HG02763 (cell line): ENCODE data around the gene LKAAEAR1.

Experiments used
- ATAC-seq: cut with Tn5 transposase; IDR thresholded peaks from one replicate; pipeline ENCODE4 v1.9.1; 2021; ENCODE audit warnings: mild to moderate bottlenecking, moderate library complexity; ENCODE audit not compliant: unreplicated experiment

The LKAAEAR1 gene

DNA sequence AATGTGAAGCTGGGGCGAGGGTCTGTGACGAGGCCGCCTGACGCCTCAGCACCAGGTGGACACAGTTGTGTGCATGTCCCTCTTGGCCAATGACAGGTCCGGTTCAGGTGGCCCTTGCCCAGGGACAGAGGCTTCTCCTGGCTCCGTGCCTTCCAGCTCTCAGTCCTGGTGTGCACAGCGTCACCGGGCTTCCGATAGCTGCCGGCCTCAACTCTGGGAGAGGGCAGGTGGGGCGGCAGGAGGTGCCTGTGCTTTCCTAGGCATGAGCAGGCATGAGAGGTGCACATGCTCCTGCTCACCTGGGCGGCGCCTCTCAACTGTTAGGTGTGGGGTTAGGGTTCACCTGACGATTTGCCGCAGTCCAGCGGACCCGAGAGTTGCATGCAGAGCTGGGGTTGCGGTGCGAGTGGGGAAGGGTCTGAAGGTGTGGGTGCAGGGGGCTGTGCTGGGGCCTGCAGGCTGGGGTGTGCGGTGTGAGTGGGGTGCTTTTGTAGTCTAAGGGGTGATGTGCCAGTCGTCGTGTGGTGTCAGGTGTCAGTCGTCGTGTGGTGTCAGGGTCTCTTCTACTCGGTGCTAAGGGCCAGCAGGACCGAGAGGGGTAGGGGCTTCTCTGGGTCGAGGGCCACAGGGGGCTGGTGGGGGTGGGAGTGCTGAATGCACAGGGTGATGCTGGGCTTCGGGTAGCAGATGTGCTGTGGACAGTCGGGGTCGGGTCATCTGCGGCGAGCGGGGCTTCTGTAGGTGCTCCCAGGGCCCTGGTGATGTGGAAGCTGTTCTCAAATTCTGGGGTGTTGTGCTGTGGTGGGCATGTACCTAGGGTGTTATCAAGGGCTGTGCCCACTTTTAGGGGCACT lies 31.0 kb downstream of the LKAAEAR1 start:
- no peak for ATAC-seq

DNA sequence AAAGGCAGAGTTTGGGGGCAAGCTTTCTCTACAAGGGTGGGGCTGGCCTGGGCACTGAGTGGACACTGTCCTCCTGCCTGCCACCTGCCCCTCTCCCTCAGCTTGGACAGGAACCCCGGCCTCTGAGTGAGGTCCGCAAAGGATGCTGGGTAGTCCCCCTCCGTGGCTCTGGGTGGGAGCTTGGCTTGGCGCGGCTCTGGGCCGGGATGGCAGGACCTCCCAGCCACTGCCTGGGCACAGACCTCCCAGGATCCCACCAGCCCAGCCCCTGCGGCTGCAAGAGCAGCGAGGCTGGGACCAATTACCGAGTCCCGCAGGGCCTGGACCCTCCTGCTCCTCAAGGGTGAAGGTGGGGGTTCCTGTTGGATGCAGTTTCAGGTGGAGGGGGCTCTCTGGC lies 31.9 kb downstream of the LKAAEAR1 start:
- ATAC-seq: no peak

DNA sequence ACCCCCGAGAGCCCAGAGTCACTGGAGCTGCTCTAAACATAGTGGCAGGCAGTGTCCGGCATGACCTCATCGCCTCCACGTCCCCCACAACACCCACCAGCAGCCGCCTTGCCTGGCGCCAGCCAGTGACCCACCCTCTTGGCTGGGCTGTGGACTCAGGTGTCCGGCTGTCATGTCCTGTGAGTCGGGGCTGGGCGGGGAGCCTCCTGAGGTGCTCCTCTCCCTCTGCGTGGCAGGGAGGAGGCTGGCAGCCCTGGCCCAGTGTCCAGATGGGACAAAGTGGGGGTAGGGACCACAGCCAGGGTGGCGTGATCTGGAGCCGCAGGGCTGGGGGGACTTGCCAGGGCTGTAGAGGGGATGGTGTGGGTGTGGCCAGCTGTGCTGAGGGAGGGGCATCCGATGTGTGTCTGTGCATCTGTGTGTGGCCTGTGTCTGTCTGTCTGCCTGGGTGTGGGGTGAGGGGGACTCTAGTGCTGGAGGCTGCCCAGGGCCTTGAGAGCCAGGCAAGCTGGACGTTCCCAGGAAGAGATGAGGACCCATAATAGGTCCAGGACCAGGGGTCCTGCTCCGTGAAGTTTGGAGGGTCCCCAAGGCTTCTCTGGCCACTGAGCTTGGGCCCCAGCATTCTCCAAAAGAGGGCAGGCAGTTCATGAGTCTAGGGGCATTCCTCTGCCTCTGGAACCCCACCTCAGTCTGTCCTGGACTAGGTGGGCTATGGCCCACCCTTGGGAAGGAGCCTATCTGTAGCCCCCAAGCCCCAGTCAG lies 32.5 kb downstream of the LKAAEAR1 start:
- no peak for ATAC-seq

DNA sequence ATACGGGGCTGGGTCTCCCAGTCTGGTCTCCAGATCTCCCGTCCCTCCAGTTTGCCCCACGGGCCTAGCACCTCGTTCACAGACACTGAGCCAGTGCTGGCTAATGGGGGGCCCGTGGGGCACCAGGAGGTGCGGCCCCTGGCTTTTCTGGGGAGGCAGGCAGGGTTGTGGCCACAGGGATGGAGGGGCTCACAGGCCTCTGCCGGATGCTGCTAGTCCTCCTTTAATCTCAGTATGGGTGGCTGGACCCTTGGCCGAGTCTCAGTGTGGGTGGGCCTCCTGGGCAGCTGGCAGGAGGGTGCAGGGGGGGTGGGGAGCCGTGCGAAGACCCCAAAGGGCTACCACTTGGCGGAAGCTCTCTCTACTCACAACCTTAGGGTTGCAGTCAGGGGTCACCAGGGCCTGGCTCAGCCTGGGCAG lies 33.2 kb downstream of the LKAAEAR1 start:
- no peak for ATAC-seq

DNA sequence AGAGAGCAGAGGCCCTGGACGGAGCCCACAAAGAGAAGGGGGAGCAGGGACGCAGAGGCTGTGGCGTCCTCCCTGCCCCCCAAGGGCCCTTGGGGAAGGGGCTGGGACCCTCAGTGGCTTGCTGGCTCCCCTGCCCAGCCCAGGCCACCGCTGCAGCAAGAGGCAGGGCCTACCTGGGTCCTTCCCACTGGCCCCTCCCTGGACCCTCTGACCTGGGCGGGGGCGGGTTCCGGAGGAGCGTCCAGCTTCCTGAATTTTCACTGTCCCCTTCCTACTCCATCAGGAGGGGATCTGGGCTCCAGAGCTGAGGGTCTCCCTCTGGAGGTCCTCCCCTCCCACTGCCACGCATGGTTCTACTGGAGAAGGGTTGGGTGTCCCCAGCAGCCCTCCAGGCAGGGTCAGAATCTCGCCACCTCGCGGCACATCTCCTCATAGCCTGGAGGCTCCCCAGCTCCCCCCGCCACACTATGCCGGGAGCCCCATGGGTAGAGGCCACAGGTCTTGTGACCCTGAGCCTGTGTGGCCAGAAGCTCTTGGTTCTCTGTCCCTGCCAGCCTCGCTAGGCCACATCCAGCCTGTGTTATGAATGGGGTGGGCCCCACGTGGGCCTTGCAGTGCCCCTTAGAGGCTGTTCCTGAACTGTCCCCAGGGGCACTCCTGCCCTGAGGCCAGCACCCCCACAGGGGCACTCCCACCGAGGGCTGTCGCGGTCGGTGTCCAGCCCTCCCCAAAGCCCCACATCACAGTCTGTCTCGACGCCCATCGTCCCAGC lies 33.8 kb downstream of the LKAAEAR1 start:
- no peak for ATAC-seq

DNA sequence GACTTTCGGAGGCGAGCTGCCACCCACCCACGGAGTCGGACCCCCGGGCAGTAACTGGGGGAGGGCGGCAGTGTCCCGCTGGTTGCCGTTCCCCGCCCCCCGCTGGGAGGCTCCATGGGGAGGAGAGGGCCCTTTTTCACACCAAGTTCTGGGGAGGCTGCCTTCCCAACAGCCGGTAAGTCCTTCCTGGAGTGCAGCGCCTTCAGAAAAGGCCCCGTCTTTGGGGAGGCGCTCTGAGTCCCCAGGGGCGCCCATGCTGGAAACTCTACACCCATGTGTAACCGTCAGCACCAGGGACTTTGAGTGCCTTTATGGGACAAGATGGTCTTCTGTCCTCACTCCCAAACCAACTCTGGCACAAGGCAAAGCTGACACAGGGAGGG lies 34.3 kb downstream of the LKAAEAR1 start:
- ATAC-seq: no peak

DNA sequence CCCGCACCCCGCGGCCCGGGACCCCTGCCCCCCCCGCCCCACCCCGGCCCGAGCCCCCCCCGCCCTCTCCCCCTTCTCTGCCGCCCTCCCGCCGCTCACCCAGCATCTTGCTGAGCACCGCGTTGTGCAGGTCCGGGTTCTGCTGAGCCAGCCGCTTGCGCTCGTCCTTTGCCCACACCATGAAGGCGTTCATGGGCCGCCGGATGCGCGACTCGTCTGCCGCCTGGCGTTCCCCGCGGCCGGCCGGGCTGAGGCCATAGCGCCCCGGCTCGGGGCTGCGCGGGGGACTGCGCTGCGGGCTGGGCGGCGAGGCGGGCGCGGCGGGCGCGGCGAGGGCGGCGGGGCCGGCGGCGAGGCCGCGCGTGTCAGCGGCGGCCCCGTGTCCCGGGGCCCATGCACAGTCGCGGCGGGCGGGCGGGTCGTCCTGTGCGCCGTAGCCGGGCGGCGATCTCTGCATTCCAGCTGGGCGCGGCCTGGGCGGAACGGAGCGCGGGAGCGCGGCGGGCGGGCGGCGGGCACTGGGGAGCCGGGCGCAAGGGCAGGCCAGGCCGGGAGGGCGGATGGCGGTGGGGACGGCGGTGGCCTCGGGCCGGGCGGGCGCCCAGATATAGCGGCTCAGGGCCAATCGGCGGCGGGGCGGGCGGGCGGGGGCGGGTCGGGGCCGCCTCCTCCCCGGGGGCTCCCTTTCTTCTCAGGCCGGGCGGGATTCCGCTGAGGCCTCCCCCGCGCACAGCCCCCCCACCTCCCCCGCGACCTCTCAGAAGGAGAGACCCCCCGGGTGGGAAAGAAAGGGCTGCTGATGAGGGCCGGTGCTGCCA lies 34.9 kb downstream of the LKAAEAR1 start, which contains the start of gene SOX18:
TSS of gene SOX18 (minus strand) at position 580 of the 818 bp plus-strand sequence. CDS start at position 457, 123 bp downstream.
- no peak for ATAC-seq

DNA sequence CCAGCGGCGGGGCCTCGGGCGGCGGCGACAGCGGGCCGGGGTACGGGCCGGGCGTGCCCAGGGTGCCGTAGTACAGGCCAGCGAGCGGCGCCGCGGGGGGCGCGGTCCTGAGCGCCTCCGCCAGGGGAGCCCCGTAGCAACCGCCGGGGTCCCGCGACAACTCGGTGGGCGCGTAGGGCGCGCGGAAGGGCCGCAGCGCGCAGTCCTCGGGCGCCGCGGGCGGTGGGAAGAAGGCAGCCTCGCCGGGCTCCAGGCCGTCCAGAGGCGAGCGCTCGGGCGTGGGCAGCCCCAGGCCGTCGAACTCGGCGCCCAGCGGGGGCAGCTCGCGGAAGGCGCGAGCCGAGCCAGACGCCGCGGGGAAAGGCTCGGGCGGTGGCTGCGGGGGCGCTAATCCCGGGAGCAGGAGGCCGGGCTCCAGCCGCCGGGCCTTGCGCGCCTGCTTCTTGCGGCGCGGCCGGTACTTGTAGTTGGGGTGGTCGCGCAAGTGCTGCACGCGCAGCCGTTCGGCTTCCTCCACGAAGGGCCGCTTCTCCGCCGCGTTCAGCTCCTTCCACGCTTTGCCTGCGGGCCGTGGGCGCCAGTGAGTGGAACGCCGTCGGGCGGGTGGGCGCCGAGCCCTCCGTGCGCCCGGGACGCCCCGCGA lies 35.7 kb downstream of the LKAAEAR1 start:
- no peak for ATAC-seq

DNA sequence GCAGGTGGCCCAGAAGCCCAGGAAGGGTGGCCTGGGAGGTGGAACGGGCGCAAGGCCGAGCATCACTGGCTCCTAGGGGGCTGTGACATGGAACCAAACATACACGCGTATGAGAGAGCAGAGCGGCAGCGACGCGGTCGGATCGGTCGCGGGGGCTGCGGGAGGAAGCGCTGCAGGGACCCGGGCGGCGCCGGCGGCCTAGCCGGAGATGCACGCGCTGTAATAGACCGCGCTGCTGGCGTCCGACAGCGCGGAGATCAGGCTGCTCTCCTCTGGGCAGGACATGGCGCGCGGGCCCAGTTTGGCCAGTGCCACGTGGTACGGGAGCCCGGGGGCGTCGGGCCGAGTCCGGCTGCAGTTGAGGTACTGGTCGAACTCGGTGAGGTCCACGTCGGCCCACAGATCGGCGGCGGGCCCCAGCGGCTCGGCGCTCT lies 36.2 kb downstream of the LKAAEAR1 start:
- no peak for ATAC-seq

DNA sequence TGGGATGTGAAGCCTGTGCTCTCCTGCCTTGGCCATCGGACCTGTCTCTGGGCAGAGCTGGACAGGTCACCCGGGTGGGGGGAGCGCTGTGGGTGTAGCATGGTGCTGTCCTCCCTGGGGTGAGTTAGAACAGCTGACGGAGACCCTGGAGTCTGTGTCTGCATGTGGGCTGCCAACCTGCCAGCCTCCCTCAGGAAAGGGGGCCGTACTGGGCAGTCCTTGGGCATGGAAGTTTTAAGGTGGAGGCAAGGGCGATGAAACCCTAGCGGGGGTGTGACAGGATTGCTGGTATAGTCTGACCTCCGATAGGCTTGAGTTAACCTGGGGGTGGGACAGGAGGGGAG lies 37.2 kb downstream of the LKAAEAR1 start:
- no peak for ATAC-seq

DNA sequence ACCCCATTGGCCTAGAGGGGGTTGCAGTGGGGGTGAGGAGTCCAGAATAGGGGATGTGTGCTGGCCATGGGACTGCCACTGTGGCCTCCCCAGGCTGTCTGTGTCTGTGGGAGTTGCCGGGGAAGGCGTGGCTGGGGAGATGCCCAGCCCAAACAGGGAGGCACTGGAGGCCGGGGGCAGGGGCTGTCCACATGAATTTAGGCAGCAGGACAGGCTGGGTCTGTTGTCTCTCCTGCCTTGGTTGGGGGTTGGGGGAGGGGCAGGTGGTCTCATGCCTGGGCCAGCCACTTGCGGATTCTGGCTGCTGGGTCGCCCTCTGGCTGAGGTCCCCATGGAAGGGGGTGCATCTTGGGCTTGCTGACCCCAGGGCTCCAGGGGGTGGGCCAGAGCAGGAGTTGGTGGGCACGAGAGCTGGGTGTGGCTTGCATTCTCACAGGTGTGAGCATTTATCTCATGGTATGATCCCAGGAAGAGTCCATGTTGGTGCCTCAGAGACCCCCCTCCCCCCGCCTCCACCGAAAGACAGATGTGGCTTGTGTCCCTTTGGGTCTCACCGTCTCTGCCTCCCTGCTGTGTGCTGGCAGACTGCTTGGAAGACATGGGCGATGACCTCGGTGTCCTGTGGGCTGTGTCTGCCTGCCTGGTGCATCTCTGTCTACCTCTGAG lies 38.7 kb downstream of the LKAAEAR1 start:
- ATAC-seq: no peak

DNA sequence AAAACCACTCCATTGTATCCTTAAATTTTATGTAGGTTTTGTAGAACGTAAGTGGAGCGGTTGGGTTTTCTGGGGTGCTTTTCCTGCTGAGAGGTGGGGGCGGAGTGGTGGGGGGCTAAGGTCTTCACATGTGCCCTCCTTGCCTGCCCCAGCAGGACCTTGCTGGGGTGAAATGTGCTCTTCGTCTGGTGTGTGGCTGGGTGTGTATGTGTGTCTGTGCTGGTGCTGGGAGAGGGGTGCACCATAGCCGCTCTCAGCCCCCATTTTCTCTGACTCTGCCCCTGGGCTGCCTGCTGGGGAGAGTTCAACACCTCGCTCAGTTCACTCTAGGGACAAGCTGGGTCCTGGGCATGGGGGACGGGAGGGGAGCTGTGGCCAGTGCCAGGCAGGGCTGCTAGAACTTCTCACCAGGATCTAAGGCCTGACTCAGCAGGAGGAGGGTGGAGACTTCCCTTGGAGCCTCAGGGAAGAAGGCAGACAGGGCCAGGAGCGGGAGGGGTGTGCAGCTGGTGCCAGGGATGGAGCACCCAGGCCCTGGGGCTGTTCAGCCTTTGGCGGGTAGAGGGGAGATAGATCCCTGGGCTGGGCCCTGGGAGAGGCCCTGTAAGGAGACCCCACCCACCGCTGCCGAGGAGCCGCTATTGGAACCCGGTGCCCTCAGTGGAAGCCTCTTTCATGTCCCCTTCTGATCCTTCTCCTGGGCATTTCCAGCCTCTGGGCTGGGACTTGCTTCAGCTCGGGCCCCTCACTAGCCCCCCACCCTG lies 39.5 kb downstream of the LKAAEAR1 start:
- no peak for ATAC-seq

DNA sequence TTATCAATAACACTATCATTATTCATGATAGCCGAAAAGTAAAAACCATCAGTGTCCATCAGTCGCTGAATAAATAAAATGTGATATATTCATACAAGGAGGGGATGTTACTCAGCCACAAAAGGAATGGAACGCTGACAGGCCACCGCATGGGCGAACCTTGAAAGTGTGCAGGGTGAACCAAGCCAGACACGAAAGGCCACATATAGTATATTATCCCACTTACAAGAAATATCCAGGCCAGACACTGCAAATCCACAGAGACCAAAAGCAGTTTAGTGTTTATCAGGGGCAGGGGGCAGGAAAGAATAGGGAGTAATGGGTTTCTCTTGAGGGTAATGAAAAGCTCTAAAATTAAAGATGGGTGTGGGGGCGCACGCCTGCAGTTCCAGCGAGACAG lies 40.4 kb downstream of the LKAAEAR1 start:
- ATAC-seq: no peak

DNA sequence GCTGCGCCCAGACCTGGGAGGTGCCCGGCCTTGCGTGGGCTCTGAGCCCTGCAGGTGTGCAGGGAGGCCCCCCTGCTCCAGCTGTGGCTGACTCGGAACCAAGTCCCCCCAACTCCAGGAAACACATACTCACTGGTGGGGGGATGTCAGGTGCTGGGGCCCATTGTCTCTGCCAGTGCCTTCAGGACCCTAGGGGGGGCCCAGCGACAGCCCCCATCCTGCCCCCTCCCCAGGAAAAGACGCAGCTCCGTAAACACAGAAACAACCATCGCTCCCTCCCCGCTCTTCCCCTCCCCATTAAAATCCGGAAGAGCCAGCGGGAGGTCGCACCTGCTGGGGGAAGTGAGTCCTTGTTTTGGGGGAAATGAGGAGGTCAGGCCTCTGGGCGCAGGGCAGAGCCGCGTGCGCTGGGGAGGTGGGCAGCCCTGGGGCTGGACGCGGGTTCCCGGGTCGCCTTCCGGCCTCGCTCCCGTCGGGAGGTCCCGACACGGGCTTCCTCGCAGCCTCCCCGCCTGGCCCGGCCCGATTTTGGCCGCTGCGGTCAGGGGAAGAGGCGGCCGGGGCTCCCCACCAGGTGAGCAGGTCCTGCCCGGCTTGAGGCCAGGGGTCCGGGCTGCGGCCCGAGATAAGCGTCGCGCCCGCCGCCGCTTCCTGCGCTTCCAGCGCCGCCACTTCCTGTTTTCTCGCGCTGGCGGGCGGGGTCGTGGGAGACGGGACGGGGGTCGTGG lies 42.0 kb downstream of the LKAAEAR1 start:
- no peak for ATAC-seq

DNA sequence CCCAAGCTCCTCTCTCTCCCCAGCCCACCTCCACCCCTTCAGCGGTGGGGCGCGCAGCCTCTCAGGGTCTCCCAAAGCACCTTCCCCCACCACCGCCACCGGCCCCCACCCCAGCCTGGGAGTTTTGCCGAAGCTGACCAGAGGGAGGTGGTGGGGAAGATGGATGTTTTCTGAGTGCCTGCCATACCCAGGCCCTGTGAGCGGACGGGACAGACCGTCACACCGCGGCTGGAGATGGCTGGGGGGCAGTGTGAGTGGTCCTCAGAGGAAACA lies 42.5 kb downstream of the LKAAEAR1 start:
- no peak for ATAC-seq

DNA sequence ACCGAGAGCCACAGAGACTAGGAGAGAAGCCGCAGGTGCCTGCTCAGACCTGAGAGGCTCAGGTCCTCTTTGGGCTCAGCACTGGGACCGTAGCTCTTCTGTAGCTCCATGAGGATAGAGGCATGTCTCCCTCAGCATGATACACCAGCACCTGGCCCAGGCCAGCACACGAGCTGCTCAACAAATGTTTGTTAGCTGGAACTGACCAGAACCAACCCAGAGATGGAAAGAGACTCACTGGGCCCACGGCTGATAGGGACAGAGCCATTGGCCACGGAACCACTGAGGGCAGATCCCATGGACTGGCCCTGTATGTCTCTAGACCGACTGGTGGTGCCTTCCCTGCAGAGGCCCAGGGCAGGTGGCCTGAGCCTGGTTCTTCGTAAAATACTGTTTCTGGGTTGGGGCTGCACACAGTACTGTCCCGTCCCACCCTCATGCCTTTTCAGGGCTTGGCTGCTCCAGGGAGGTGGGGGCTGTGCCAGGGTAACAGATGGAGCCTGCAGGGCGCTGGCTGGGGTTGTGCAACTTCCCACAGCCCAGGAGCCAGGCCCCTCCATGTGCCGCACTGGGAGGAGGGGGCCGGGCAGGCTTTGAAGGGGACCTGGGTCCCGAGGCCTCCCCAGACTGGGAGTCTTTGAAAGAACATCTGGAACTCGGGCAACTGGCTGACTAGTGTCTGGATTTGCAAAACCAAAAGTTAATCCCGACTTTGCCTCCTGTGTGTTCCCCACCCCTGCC lies 43.0 kb downstream of the LKAAEAR1 start:
- ATAC-seq: no peak

DNA sequence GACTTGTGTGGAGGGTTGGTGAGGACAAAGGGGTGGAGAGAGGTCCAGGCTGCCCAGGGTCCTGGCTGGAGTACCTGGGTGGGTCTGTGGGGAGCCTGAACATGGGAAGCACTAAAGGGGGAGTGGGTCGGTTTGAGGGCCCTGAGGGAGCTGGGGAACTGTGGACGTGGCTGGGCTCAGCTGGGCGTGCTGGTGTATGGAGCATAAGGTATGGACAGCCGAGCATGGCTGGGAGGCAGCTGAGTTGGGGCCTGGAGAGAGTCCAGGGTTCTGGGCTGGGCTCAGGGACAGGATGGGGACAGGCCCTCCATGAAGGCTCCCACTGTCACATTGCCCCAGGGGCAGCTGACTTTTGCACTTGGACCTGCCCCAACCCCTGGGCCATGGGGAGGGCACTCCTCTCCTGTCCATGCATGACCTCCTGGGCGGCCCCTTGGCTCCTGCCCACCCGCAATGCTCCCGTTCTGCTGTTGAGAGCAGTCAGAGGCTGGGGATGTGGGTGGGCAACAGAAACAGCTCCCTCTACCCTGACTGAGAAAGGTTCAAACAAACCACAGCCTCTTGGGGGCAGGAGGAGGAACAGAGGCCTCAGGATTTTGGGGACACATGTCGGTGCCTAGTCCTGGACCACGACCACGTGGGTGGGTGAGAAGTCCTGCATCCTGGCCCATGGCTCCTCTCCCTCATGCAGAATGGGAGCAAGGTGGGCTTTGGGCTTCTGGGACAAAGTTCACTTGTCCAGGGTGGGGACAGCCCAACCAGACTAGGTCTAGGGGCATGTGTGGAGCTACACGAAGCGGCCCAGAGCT lies 43.8 kb downstream of the LKAAEAR1 start:
- ATAC-seq: no peak
